Hematopoietic multipotent progenitor cell treated with erythropoietin and hydrocortisone succinate and interleukin-3 and kit ligand, for 17 days (in vitro differentiated cells): Measurements from ENCODE around the gene INTS1.
A peak's percentile ranks its signal among the peaks of the same experiment; 100 is the strongest.
"Not testable (repeated sequence)": the region's sequence is repeated elsewhere in the genome, so short reads cannot be mapped to it uniquely, and the experiment has no call there.

Experiments used
- DNase-seq: peaks from one replicate; pipeline ENCODE4 v3.0.0-alpha.2; 2015; ENCODE audit warnings: low spot score

Gene INTS1

GRCh38 chr7:1446026-1446425 lies 58.2 kb downstream of the INTS1 start:
- not testable (repeated sequence) for DNase-seq

- no peak for DNase-seq
These were observed 58.8 kb downstream of the INTS1 start for GRCh38 chr7:1445341-1445740.

- DNase-seq, result no peak
These were observed 59.3 kb downstream of the INTS1 start for GRCh38 chr7:1444925-1445322.

GRCh38 chr7:1444214-1444924 lies 59.8 kb downstream of the INTS1 start:
- DNase-seq, result no peak

GRCh38 chr7:1443587-1444200 lies 60.5 kb downstream of the INTS1 start:
- DNase-seq, result not testable (repeated sequence)

- DNase-seq, result no peak
These were observed 61.6 kb downstream of the INTS1 start for GRCh38 chr7:1442355-1443124.

GRCh38 chr7:1441615-1442354 lies 62.4 kb downstream of the INTS1 start:
- DNase-seq, result no peak

GRCh38 chr7:1440620-1441019 lies 63.6 kb downstream of the INTS1 start:
- no peak for DNase-seq

GRCh38 chr7:1439373-1440363 lies 64.5 kb downstream of the INTS1 start:
- DNase-seq, result peak; percentile 42

- DNase-seq, result no peak
These were observed 65.4 kb downstream of the INTS1 start for GRCh38 chr7:1438821-1439220.

GRCh38 chr7:1438208-1438607 lies 66.0 kb downstream of the INTS1 start:
- no peak for DNase-seq

GRCh38 chr7:1437155-1437880 lies 66.9 kb downstream of the INTS1 start:
- no peak for DNase-seq

- no peak for DNase-seq
These were observed 67.6 kb downstream of the INTS1 start for GRCh38 chr7:1436608-1437007.

GRCh38 chr7:1434891-1435670 lies 69.1 kb downstream of the INTS1 start:
- no peak for DNase-seq

GRCh38 chr7:1434165-1434718 lies 69.9 kb downstream of the INTS1 start:
- DNase-seq, result no peak

GRCh38 chr7:1433128-1433920 lies 70.9 kb downstream of the INTS1 start:
- no peak for DNase-seq

GRCh38 chr7:1432411-1433082 lies 71.6 kb downstream of the INTS1 start:
- DNase-seq, result peak; percentile 86
